Measurements from ENCODE around the gene ARID3C. TPM values are rescaled to one million over a fixed set of nuclear protein-coding genes. Genes with fewer than 3 reads are reported as not detected.

ARID3C gene
- total and polyA plus RNA-seq, 10 of the 15 experiments (the other 5 are each of a cell fraction or from before 2014, with no cell fraction given): not detected

DNA sequence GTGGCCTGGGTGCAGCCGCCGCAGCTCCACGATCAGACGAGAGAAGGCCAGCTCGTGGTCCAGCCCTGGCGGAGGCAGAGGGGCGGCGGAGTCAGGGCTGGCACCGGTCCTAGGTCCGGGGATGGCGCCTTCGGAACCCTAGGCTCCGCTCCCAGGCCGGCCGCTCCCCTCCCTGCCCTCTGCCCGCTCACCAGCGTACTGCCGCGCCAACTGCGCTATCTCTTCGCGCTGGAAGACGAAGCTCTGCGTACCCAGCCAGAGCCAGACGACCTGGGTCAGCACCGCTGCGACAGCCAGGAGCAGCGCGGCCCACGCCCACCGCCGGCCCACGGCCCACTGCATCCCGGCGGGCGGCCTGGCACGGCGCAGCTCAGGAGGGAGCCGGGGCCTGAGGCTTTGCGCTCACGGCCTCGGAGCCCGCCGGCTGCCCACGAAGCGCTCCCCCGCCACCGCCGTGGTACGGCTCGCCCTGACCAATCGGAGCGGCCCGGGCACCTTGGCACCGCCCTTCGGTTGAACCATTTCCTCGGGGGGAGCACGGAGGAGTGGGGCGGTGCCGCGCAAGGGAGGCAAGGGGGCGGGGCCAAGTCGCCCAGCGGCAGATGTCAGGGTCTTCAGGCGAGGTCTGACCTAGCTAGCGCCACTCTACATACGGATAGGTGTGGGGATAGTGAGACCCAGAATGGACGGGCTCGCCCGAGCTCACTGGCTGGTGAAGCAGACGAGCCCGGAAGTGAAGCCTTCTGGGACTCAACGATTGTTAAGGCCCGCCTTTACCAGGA lies 8.7 kb upstream of the ARID3C start, which contains the start of gene SIGMAR1 (continued):
- peak; percentile 34; the same call in 1 of the 2 replicates for TF ChIP-seq RELB (IDR thresholded peaks at IDR 0.05; ENCODE audit: low read depth)
- peak; percentile 62 for TF ChIP-seq BACH1 (IDR thresholded peaks at IDR 0.05; ENCODE audit: borderline replicate concordance)
- peak; percentile 2 for TF ChIP-seq RUNX3 (IDR thresholded peaks at IDR 0.05; ENCODE audit: low read length)
- peak; percentile 76; the same call in 1 of the 2 replicates for TF ChIP-seq POLR2AphosphoS2 (IDR thresholded peaks at IDR 0.05; ENCODE audit: low read depth, low read length)
- TF ChIP-seq SMARCA5 (IDR thresholded peaks at IDR 0.05): peak; percentile 80; the same call in 1 of the 2 replicates
- no peak for TF ChIP-seq NFYA (IDR thresholded peaks at IDR 0.05; ENCODE audit: borderline replicate concordance, low read depth, low read length)
- peak; percentile 20; the same call in 1 of the 2 replicates for TF ChIP-seq TAF1 (IDR thresholded peaks at IDR 0.05; ENCODE audit: borderline replicate concordance, low read depth, low read length)
- TF ChIP-seq STAT1 (conservative IDR thresholded peaks at IDR 0.05): no peak
- TF ChIP-seq, protein P1, sequence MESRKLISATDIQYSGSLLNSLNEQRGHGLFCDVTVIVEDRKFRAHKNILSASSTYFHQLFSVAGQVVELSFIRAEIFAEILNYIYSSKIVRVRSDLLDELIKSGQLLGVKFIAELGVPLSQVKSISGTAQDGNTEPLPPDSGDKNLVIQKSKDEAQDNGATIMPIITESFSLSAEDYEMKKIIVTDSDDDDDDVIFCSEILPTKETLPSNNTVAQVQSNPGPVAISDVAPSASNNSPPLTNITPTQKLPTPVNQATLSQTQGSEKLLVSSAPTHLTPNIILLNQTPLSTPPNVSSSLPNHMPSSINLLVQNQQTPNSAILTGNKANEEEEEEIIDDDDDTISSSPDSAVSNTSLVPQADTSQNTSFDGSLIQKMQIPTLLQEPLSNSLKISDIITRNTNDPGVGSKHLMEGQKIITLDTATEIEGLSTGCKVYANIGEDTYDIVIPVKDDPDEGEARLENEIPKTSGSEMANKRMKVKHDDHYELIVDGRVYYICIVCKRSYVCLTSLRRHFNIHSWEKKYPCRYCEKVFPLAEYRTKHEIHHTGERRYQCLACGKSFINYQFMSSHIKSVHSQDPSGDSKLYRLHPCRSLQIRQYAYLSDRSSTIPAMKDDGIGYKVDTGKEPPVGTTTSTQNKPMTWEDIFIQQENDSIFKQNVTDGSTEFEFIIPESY (IDR thresholded peaks at IDR 0.05): no peak
- TF ChIP-seq SKIL (IDR thresholded peaks at IDR 0.05; ENCODE audit: low read depth, poor library complexity, severe bottlenecking): no peak
- peak; percentile 20 for TF ChIP-seq RELA (IDR thresholded peaks at IDR 0.05; ENCODE audit: borderline replicate concordance, partially characterized antibody)
- TF ChIP-seq, protein P2, sequence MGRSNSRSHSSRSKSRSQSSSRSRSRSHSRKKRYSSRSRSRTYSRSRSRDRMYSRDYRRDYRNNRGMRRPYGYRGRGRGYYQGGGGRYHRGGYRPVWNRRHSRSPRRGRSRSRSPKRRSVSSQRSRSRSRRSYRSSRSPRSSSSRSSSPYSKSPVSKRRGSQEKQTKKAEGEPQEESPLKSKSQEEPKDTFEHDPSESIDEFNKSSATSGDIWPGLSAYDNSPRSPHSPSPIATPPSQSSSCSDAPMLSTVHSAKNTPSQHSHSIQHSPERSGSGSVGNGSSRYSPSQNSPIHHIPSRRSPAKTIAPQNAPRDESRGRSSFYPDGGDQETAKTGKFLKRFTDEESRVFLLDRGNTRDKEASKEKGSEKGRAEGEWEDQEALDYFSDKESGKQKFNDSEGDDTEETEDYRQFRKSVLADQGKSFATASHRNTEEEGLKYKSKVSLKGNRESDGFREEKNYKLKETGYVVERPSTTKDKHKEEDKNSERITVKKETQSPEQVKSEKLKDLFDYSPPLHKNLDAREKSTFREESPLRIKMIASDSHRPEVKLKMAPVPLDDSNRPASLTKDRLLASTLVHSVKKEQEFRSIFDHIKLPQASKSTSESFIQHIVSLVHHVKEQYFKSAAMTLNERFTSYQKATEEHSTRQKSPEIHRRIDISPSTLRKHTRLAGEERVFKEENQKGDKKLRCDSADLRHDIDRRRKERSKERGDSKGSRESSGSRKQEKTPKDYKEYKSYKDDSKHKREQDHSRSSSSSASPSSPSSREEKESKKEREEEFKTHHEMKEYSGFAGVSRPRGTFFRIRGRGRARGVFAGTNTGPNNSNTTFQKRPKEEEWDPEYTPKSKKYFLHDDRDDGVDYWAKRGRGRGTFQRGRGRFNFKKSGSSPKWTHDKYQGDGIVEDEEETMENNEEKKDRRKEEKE (IDR thresholded peaks at IDR 0.05): peak; percentile 88
- TF ChIP-seq LARP7 (IDR thresholded peaks at IDR 0.05): peak; percentile 86; the same call in 1 of the 2 replicates
- peak; percentile 85; the same call in 1 of the 2 replicates for TF ChIP-seq MAX (IDR thresholded peaks at IDR 0.05; ENCODE audit: low read depth, low read length)
- TF ChIP-seq SMAD5 (IDR thresholded peaks at IDR 0.05; ENCODE audit: low read depth): peak; percentile 56; the same call in 1 of the 2 replicates
- TF ChIP-seq MTA3 (IDR thresholded peaks at IDR 0.05; ENCODE audit: borderline replicate concordance, low read length): no peak
- TF ChIP-seq, protein P3, sequence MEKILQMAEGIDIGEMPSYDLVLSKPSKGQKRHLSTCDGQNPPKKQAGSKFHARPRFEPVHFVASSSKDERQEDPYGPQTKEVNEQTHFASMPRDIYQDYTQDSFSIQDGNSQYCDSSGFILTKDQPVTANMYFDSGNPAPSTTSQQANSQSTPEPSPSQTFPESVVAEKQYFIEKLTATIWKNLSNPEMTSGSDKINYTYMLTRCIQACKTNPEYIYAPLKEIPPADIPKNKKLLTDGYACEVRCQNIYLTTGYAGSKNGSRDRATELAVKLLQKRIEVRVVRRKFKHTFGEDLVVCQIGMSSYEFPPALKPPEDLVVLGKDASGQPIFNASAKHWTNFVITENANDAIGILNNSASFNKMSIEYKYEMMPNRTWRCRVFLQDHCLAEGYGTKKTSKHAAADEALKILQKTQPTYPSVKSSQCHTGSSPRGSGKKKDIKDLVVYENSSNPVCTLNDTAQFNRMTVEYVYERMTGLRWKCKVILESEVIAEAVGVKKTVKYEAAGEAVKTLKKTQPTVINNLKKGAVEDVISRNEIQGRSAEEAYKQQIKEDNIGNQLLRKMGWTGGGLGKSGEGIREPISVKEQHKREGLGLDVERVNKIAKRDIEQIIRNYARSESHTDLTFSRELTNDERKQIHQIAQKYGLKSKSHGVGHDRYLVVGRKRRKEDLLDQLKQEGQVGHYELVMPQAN (conservative IDR thresholded peaks at IDR 0.05): peak; percentile 63
- no peak for TF ChIP-seq ZNF622 (IDR thresholded peaks at IDR 0.05)
- no peak for TF ChIP-seq YBX1 (IDR thresholded peaks at IDR 0.05)
